HepG2 (cell line): Measurements from ENCODE around the gene TPX2. TPM values are rescaled to one million over a fixed set of nuclear protein-coding genes. Genes with fewer than 3 reads are reported as not detected.
A peak's percentile ranks its signal among the peaks of the same experiment; 100 is the strongest.

Experiments used
- ATF7 ChIP-seq, 2 experiments: fragments of 450-650 bp in 1 of 2; sonication (generic) in 1 of 2; formaldehyde crosslinking in 1 of 2; IDR thresholded peaks; 2 replicates each; pipeline versions ENCODE4 v1.4.0 to v1.6.1; 2016 to 2020; ENCODE audit warnings: antibody characterized with exemption in 1 of 2, mild to moderate bottlenecking in 1 of 2, missing genetic modification reagents in 1 of 2
- FIP1L1 ChIP-seq: fragments of 200-400 bp; formaldehyde crosslinking; IDR thresholded peaks from 2 replicates; pipeline ENCODE4 v1.6.1; 2018; ENCODE audit warnings: low read depth, mild to moderate bottlenecking, low read length, moderate library complexity, borderline replicate concordance; ENCODE audit not compliant: insufficient read depth
- KLF13 ChIP-seq: sonication (generic); formaldehyde crosslinking; IDR thresholded peaks from 2 replicates; pipeline ENCODE4 v1.4.0; 2020; ENCODE audit warnings: mild to moderate bottlenecking, missing genetic modification reagents
- POLR2G ChIP-seq: fragments of 200-400 bp; formaldehyde crosslinking; IDR thresholded peaks from 2 replicates; pipeline ENCODE4 v1.6.1; 2018; ENCODE audit warnings: mild to moderate bottlenecking, low read depth, low read length, moderate library complexity
- TRIM24 ChIP-seq: sonication (generic); formaldehyde crosslinking; IDR thresholded peaks from 2 replicates; pipeline ENCODE4 v1.8.0; 2022; ENCODE audit warnings: mild to moderate bottlenecking, missing genetic modification reagents
- ZNF782 ChIP-seq: sonication (generic); formaldehyde crosslinking; IDR thresholded peaks from 2 replicates; pipeline ENCODE4 v1.4.0; 2020; ENCODE audit warnings: missing genetic modification reagents, mild to moderate bottlenecking, borderline replicate concordance
- polyA plus RNA-seq, 8 experiments: library from polyadenylated mRNA; depleted of rRNA in 3 of 8; stranded (reverse) in 7 of 8; unstranded in 1 of 8; fragments of >200 nt; fragmentation: Illumina TruSeq in 4 of 8; extraction: Trizol in 4 of 8; gene quantifications; 2 replicates each; pipeline versions ENCODE4 v1.2.1 to v1.2.3, GENCODE V29; 2011 to 2016; ENCODE audit warnings: low read depth in 4 of 8, missing spikeins in 1 of 8, mixed read lengths in 1 of 8; ENCODE audit not compliant: insufficient read depth in 1 of 8
- total RNA-seq, 5 experiments: library from RNA; depleted of rRNA; stranded (reverse); fragments of >200 nt; fragmentation: Illumina TruSeq; extraction: Trizol; gene quantifications; 2 replicates each; pipeline ENCODE4 v1.2.3, GENCODE V29; 2016; ENCODE audit warnings: low read depth in 1 of 5
- TF ChIP-seq, protein P1 (sequence below): sonication (generic); formaldehyde crosslinking; IDR thresholded peaks from 2 replicates; pipeline ENCODE4 v1.5.1; 2020; ENCODE audit warnings: missing genetic modification reagents, mild to moderate bottlenecking, borderline replicate concordance
- TF ChIP-seq, protein P2 (sequence below): sonication (generic); formaldehyde crosslinking; IDR thresholded peaks from 2 replicates; pipeline ENCODE4 v1.8.0; 2023; ENCODE audit warnings: mild to moderate bottlenecking, missing genetic modification reagents
- TF ChIP-seq, protein P3 (sequence below), 2 experiments: fragments of 450-650 bp in 1 of 2; sonication (generic) in 1 of 2; formaldehyde crosslinking; IDR thresholded peaks; 2 replicates each; pipeline versions ENCODE4 v1.5.0 to v1.8.0; 2020 to 2022; ENCODE audit warnings: mild to moderate bottlenecking in 1 of 2, missing genetic modification reagents in 1 of 2
- TF ChIP-seq, protein P4 (sequence below), 2 experiments: sonication (generic) in 1 of 2; formaldehyde crosslinking in 1 of 2; IDR thresholded peaks; 2 replicates each; pipeline versions ENCODE4 v1.4.0 to v1.6.1; 2018 to 2020; ENCODE audit warnings: missing genetic modification reagents in 2 of 2, borderline replicate concordance in 1 of 2, low read depth in 1 of 2, mild to moderate bottlenecking in 1 of 2, missing biosample characterization in 1 of 2
- TF ChIP-seq, protein P5 (sequence below): sonication (generic); formaldehyde crosslinking; conservative IDR thresholded peaks from 2 replicates; pipeline ENCODE4 v1.4.0; 2020; ENCODE audit warnings: missing genetic modification reagents

The TPX2 gene
- total and polyA plus RNA-seq, 2 of the 13 experiments (the other 11 are each of a cell fraction or from before 2014, with no cell fraction given), result 34.3 to 124 TPM

DNA sequence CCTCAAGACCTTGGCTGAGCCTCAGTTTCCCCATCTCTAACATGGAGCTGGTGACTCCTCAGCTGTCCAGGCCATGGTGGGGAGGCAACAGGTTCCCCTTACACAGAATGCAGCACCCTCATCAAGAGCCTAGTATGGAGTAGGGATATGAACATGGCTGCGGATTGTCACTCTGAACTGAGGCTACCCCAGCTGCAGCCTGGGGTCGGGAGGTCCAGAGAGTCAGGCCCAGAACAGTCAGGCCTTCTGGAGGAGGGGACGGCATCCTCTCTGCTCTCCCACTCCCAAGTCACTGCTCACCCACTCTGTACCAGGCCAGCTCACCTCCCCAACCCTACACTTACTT is 107.7 kb downstream of the TPX2 start (continued):
- TF ChIP-seq FIP1L1, result 0 out of 2 replicates have a peak, but pooled peaks have one; percentile 42
- no peak for TF ChIP-seq POLR2G
- TF ChIP-seq, protein P1, sequence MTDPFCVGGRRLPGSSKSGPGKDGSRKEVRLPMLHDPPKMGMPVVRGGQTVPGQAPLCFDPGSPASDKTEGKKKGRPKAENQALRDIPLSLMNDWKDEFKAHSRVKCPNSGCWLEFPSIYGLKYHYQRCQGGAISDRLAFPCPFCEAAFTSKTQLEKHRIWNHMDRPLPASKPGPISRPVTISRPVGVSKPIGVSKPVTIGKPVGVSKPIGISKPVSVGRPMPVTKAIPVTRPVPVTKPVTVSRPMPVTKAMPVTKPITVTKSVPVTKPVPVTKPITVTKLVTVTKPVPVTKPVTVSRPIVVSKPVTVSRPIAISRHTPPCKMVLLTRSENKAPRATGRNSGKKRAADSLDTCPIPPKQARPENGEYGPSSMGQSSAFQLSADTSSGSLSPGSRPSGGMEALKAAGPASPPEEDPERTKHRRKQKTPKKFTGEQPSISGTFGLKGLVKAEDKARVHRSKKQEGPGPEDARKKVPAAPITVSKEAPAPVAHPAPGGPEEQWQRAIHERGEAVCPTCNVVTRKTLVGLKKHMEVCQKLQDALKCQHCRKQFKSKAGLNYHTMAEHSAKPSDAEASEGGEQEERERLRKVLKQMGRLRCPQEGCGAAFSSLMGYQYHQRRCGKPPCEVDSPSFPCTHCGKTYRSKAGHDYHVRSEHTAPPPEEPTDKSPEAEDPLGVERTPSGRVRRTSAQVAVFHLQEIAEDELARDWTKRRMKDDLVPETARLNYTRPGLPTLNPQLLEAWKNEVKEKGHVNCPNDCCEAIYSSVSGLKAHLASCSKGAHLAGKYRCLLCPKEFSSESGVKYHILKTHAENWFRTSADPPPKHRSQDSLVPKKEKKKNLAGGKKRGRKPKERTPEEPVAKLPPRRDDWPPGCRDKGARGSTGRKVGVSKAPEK (CRISPR knock-in tag), result no peak
- TF ChIP-seq, protein P2, sequence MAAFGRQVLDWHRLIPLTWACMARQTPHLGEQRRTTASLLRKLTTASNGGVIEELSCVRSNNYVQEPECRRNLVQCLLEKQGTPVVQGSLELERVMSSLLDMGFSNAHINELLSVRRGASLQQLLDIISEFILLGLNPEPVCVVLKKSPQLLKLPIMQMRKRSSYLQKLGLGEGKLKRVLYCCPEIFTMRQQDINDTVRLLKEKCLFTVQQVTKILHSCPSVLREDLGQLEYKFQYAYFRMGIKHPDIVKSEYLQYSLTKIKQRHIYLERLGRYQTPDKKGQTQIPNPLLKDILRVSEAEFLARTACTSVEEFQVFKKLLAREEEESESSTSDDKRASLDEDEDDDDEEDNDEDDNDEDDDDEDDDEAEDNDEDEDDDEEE (CRISPR knock-in tag), result 0 out of 2 replicates have a peak, but pooled peaks have one; percentile 36
- TF ChIP-seq, protein P3, sequence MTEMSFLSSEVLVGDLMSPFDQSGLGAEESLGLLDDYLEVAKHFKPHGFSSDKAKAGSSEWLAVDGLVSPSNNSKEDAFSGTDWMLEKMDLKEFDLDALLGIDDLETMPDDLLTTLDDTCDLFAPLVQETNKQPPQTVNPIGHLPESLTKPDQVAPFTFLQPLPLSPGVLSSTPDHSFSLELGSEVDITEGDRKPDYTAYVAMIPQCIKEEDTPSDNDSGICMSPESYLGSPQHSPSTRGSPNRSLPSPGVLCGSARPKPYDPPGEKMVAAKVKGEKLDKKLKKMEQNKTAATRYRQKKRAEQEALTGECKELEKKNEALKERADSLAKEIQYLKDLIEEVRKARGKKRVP (CRISPR knock-in tag; IDR thresholded peaks at IDR 0.05), result no peak
- TF ChIP-seq KLF13 (CRISPR knock-in tag), result 0 out of 2 replicates have a peak, but pooled peaks have one; percentile 65
- TF ChIP-seq ATF7 (IDR thresholded peaks at IDR 0.05), result no peak
- TF ChIP-seq ATF7 (CRISPR knock-in tag; IDR thresholded peaks at IDR 0.05), result peak; percentile 42; the same call in 1 of the 2 replicates
- 0 out of 2 replicates have a peak, but pooled peaks have one; percentile 35 for TF ChIP-seq ZNF782 (CRISPR knock-in tag)
- no peak for TF ChIP-seq TRIM24 (CRISPR knock-in tag)
- TF ChIP-seq, protein P4, sequence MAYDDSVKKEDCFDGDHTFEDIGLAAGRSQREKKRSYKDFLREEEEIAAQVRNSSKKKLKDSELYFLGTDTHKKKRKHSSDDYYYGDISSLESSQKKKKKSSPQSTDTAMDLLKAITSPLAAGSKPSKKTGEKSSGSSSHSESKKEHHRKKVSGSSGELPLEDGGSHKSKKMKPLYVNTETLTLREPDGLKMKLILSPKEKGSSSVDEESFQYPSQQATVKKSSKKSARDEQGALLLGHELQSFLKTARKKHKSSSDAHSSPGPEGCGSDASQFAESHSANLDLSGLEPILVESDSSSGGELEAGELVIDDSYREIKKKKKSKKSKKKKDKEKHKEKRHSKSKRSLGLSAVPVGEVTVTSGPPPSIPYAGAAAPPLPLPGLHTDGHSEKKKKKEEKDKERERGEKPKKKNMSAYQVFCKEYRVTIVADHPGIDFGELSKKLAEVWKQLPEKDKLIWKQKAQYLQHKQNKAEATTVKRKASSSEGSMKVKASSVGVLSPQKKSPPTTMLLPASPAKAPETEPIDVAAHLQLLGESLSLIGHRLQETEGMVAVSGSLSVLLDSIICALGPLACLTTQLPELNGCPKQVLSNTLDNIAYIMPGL (CRISPR knock-in tag; IDR thresholded peaks at IDR 0.05; ENCODE audit: borderline replicate concordance in 1 of 2, low read depth in 1 of 2), result 0 out of 4 replicates have a peak, but pooled peaks of 1 of the 2 experiments have one; percentile 9
- TF ChIP-seq, protein P5, sequence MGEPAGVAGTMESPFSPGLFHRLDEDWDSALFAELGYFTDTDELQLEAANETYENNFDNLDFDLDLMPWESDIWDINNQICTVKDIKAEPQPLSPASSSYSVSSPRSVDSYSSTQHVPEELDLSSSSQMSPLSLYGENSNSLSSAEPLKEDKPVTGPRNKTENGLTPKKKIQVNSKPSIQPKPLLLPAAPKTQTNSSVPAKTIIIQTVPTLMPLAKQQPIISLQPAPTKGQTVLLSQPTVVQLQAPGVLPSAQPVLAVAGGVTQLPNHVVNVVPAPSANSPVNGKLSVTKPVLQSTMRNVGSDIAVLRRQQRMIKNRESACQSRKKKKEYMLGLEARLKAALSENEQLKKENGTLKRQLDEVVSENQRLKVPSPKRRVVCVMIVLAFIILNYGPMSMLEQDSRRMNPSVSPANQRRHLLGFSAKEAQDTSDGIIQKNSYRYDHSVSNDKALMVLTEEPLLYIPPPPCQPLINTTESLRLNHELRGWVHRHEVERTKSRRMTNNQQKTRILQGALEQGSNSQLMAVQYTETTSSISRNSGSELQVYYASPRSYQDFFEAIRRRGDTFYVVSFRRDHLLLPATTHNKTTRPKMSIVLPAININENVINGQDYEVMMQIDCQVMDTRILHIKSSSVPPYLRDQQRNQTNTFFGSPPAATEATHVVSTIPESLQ (CRISPR knock-in tag), result no peak
